Duodenal mucosa (tissue), 2 donors: ENCODE measurements around the gene IGFBP7.

Source experiments
- H3K27ac ChIP-seq: one replicate; pipeline ENCODE4 v1.7.0; 2013; ENCODE audit warnings: low read depth, low read length
- H3K27me3 ChIP-seq, 2 donors: one replicate each; pipeline ENCODE4 v1.7.0; 2013; ENCODE audit warnings: low read length in 2 of 2, control low read depth in 1 of 2; ENCODE audit not compliant: insufficient read depth in 2 of 2, control insufficient read depth in 1 of 2
- H3K36me3 ChIP-seq, 2 donors: one replicate each; pipeline ENCODE4 v1.7.0; 2013; ENCODE audit warnings: low read length in 2 of 2, control low read depth in 1 of 2; ENCODE audit not compliant: insufficient read depth in 2 of 2, control insufficient read depth in 1 of 2
- H3K4me1 ChIP-seq, 2 donors: one replicate each; pipeline ENCODE4 v1.7.0; 2013; ENCODE audit warnings: low read length in 2 of 2, control low read depth in 1 of 2; ENCODE audit not compliant: insufficient read depth in 2 of 2, control insufficient read depth in 1 of 2
- H3K4me3 ChIP-seq, 2 donors: one replicate each; pipeline ENCODE4 v1.7.0; 2013; ENCODE audit warnings: low read length in 2 of 2, low read depth in 1 of 2
- H3K9ac ChIP-seq, 2 donors: one replicate each; pipeline ENCODE4 v1.7.0; 2013; ENCODE audit warnings: low read length in 2 of 2, low read depth in 1 of 2
- H3K9me3 ChIP-seq, 2 donors: one replicate each; pipeline ENCODE4 v1.7.0; 2013; ENCODE audit warnings: low read length in 2 of 2, control low read depth in 1 of 2; ENCODE audit not compliant: control insufficient read depth in 1 of 2

IGFBP7 gene

GRCh38 chr4:57044996-57045395 lies 65.2 kb downstream of the IGFBP7 start:
- H3K9ac ChIP-seq = no peak overlapping the region
- H3K4me3 ChIP-seq = no peak overlapping the region
- peaks cover 0 to 5% of the 10 kb centered on the region in 2 donors for H3K27me3 ChIP-seq
- H3K27ac ChIP-seq = no peak overlapping the region
- no peaks in the 10 kb centered on the region for H3K9me3 ChIP-seq
- no peaks in the 10 kb centered on the region for H3K36me3 ChIP-seq
- H3K4me1 ChIP-seq = peaks cover 3 to 4% of the 10 kb centered on the region in 2 donors

- no peak overlapping the region for H3K4me3 ChIP-seq
- peaks cover 3 to 4% of the 10 kb centered on the region in 2 donors for H3K4me1 ChIP-seq
- peak overlapping the region; percentile 51 for H3K27ac ChIP-seq
- no peaks in the 10 kb centered on the region for H3K9me3 ChIP-seq
- H3K9ac ChIP-seq = no peak overlapping the region
- peaks cover 0 to 5% of the 10 kb centered on the region in 2 donors for H3K27me3 ChIP-seq
- H3K36me3 ChIP-seq = no peaks in the 10 kb centered on the region
These were observed 65.9 kb downstream of the IGFBP7 start for GRCh38 chr4:57044279-57044678.

GRCh38 chr4:57043347-57044251 lies 66.6 kb downstream of the IGFBP7 start:
- peak overlapping the region; percentile 51 for H3K27ac ChIP-seq
- no peaks in the 10 kb centered on the region for H3K9me3 ChIP-seq
- H3K27me3 ChIP-seq = peaks cover 0 to 5% of the 10 kb centered on the region in 2 donors
- no peak overlapping the region for H3K9ac ChIP-seq
- no peaks in the 10 kb centered on the region for H3K36me3 ChIP-seq
- peaks cover 3 to 4% of the 10 kb centered on the region in 2 donors for H3K4me1 ChIP-seq
- H3K4me3 ChIP-seq = no peak overlapping the region

GRCh38 chr4:57042711-57043169 lies 67.4 kb downstream of the IGFBP7 start:
- peaks cover 0 to 5% of the 10 kb centered on the region in 2 donors for H3K27me3 ChIP-seq
- H3K9me3 ChIP-seq = no peaks in the 10 kb centered on the region
- H3K4me1 ChIP-seq = peaks cover 3 to 4% of the 10 kb centered on the region in 2 donors
- no peaks in the 10 kb centered on the region for H3K36me3 ChIP-seq
- peak overlapping the region; percentile 30 for H3K27ac ChIP-seq
- H3K9ac ChIP-seq = no peak overlapping the region
- no peak overlapping the region for H3K4me3 ChIP-seq

- Histone ChIP-seq H3K4me1 (peaks cover 3 to 4% of the 10 kb centered on the region in 2 donors), H3K4me3 (no peak overlapping the region), H3K9me3 (no peaks in the 10 kb centered on the region), H3K27me3 (peaks cover 0 to 5% of the 10 kb centered on the region in 2 donors), H3K9ac (no peak overlapping the region), H3K27ac (no peak overlapping the region), H3K36me3 (no peaks in the 10 kb centered on the region)
These were observed 69.2 kb downstream of the IGFBP7 start for GRCh38 chr4:57041020-57041419.

GRCh38 chr4:57040510-57040909 lies 69.7 kb downstream of the IGFBP7 start:
- Histone ChIP-seq H3K27ac (no peak overlapping the region), H3K4me1 (peaks cover 3 to 4% of the 10 kb centered on the region in 2 donors), H3K4me3 (no peak overlapping the region), H3K9ac (no peak overlapping the region), H3K27me3 (peaks cover 0 to 5% of the 10 kb centered on the region in 2 donors), H3K36me3 (no peaks in the 10 kb centered on the region), H3K9me3 (no peaks in the 10 kb centered on the region)

- H3K9ac ChIP-seq = no peak overlapping the region
- no peaks in the 10 kb centered on the region for H3K27me3 ChIP-seq
- H3K9me3 ChIP-seq = no peaks in the 10 kb centered on the region
- H3K36me3 ChIP-seq = no peaks in the 10 kb centered on the region
- peaks cover 3 to 4% of the 10 kb centered on the region in 2 donors for H3K4me1 ChIP-seq
- H3K27ac ChIP-seq = no peak overlapping the region
- H3K4me3 ChIP-seq = no peak overlapping the region
These were observed 70.8 kb downstream of the IGFBP7 start for GRCh38 chr4:57039345-57039744.

GRCh38 chr4:57037982-57038604 lies 72.1 kb downstream of the IGFBP7 start:
- Histone ChIP-seq H3K27ac (no peak overlapping the region), H3K9ac (no peak overlapping the region), H3K36me3 (peaks cover 0 to under 1% of the 10 kb centered on the region in 2 donors), H3K27me3 (no peaks in the 10 kb centered on the region), H3K4me3 (peak overlapping the region in 1 of 2 donors; percentile 13), H3K4me1 (no peaks in the 10 kb centered on the region), H3K9me3 (no peaks in the 10 kb centered on the region)

- no peak overlapping the region for H3K9ac ChIP-seq
- no peak overlapping the region for H3K27ac ChIP-seq
- no peaks in the 10 kb centered on the region for H3K9me3 ChIP-seq
- H3K4me3 ChIP-seq = no peak overlapping the region
- no peaks in the 10 kb centered on the region for H3K4me1 ChIP-seq
- H3K36me3 ChIP-seq = peaks cover 23 to 28% of the 10 kb centered on the region in 2 donors
- no peaks in the 10 kb centered on the region for H3K27me3 ChIP-seq
These were observed 75.7 kb downstream of the IGFBP7 start for GRCh38 chr4:57034520-57034919.

- Histone ChIP-seq H3K36me3 (peaks cover 41 to 75% of the 10 kb centered on the region in 2 donors), H3K27ac (no peak overlapping the region), H3K9ac (no peak overlapping the region), H3K27me3 (no peaks in the 10 kb centered on the region), H3K9me3 (no peaks in the 10 kb centered on the region), H3K4me1 (no peaks in the 10 kb centered on the region), H3K4me3 (no peak overlapping the region)
These were observed 87.1 kb downstream of the IGFBP7 start for GRCh38 chr4:57023104-57023503.
